Measurements from ENCODE around the gene PXDN.
"Not testable (repeated sequence)": the region's sequence is repeated elsewhere in the genome, so short reads cannot be mapped to it uniquely, and the experiment has no call there.

PXDN gene

GRCh38 chr2:1774929-1775328 is 30.6 kb upstream of the PXDN start:
- no peak for DNase-seq (ENCODE audit: low spot score)

- DNase-seq (ENCODE audit: low spot score), result no peak
These were observed 29.6 kb upstream of the PXDN start for GRCh38 chr2:1773883-1774282.

- no peak for DNase-seq (ENCODE audit: low spot score)
These were observed 28.4 kb upstream of the PXDN start for GRCh38 chr2:1772471-1773267.

- DNase-seq (ENCODE audit: low spot score), result peak; percentile 14
These were observed 27.4 kb upstream of the PXDN start for GRCh38 chr2:1771626-1772280.

- peak; percentile 55 for DNase-seq (ENCODE audit: low spot score)
These were observed 26.5 kb upstream of the PXDN start for GRCh38 chr2:1770566-1771380.

- peak; percentile 63 for DNase-seq (ENCODE audit: low spot score)
These were observed 25.5 kb upstream of the PXDN start for GRCh38 chr2:1769703-1770422.

GRCh38 chr2:1767939-1768691 is 23.8 kb upstream of the PXDN start:
- DNase-seq (ENCODE audit: low spot score), result peak; percentile 40

- peak; percentile 63 for DNase-seq (ENCODE audit: low spot score)
These were observed 22.8 kb upstream of the PXDN start for GRCh38 chr2:1766851-1767811.

GRCh38 chr2:1766425-1766824 is 22.1 kb upstream of the PXDN start:
- DNase-seq (ENCODE audit: low spot score), result peak; percentile 49

GRCh38 chr2:1765201-1765600 is 20.9 kb upstream of the PXDN start:
- not testable (repeated sequence) for DNase-seq (ENCODE audit: low spot score)

- DNase-seq (ENCODE audit: low spot score), result no peak
These were observed 15.3 kb upstream of the PXDN start for GRCh38 chr2:1759611-1759930.

- peak; percentile 55 for DNase-seq (ENCODE audit: low spot score)
These were observed 14.7 kb upstream of the PXDN start for GRCh38 chr2:1758774-1759610.

- no peak for DNase-seq (ENCODE audit: low spot score)
These were observed 13.9 kb upstream of the PXDN start for GRCh38 chr2:1758171-1758570.

- peak; percentile 44 for DNase-seq (ENCODE audit: low spot score)
These were observed 13.3 kb upstream of the PXDN start for GRCh38 chr2:1757567-1757966.

GRCh38 chr2:1757146-1757545 is 12.8 kb upstream of the PXDN start:
- not testable (repeated sequence) for DNase-seq (ENCODE audit: low spot score)

- peak; percentile 42 for DNase-seq (ENCODE audit: low spot score)
These were observed 12.1 kb upstream of the PXDN start for GRCh38 chr2:1756456-1756855.

GRCh38 chr2:1755436-1756191 is 11.3 kb upstream of the PXDN start:
- DNase-seq (ENCODE audit: low spot score), result peak; percentile 37

GRCh38 chr2:1754461-1755170 is 10.3 kb upstream of the PXDN start:
- DNase-seq (ENCODE audit: low spot score), result peak; percentile 33

All from left forelimb (tissue), 1 donor.